Skeletal muscle satellite cell (primary cell): ENCODE measurements around the gene RABGGTA.

Experiments used
- H3K27me3 ChIP-seq: 2 replicates; pipeline ENCODE4 v1.7.0; 2013; ENCODE audit warnings: low read length; ENCODE audit not compliant: control insufficient read depth, insufficient read depth
- H3K36me3 ChIP-seq: 2 replicates; pipeline ENCODE4 v1.7.0; 2013; ENCODE audit warnings: mild to moderate bottlenecking, control low read depth, low read length; ENCODE audit not compliant: insufficient read depth
- H3K4me1 ChIP-seq: 2 replicates; pipeline ENCODE4 v1.7.0; 2013; ENCODE audit warnings: low read length; ENCODE audit not compliant: control insufficient read depth, insufficient read depth
- H3K4me2 ChIP-seq: 2 replicates; pipeline ENCODE4 v1.7.0; 2013; ENCODE audit warnings: mild to moderate bottlenecking, low read length
- H3K4me3 ChIP-seq: 2 replicates; pipeline ENCODE4 v1.7.0; 2013; ENCODE audit warnings: low read length
- H3K9ac ChIP-seq: 2 replicates; pipeline ENCODE4 v1.7.0; 2013; ENCODE audit warnings: mild to moderate bottlenecking, low read depth, low read length, moderate library complexity
- H3K9me3 ChIP-seq: replicated peaks from 2 replicates; pipeline ENCODE4 v1.7.0; 2013; ENCODE audit warnings: mild to moderate bottlenecking, control low read depth, low read length

The RABGGTA gene

DNA sequence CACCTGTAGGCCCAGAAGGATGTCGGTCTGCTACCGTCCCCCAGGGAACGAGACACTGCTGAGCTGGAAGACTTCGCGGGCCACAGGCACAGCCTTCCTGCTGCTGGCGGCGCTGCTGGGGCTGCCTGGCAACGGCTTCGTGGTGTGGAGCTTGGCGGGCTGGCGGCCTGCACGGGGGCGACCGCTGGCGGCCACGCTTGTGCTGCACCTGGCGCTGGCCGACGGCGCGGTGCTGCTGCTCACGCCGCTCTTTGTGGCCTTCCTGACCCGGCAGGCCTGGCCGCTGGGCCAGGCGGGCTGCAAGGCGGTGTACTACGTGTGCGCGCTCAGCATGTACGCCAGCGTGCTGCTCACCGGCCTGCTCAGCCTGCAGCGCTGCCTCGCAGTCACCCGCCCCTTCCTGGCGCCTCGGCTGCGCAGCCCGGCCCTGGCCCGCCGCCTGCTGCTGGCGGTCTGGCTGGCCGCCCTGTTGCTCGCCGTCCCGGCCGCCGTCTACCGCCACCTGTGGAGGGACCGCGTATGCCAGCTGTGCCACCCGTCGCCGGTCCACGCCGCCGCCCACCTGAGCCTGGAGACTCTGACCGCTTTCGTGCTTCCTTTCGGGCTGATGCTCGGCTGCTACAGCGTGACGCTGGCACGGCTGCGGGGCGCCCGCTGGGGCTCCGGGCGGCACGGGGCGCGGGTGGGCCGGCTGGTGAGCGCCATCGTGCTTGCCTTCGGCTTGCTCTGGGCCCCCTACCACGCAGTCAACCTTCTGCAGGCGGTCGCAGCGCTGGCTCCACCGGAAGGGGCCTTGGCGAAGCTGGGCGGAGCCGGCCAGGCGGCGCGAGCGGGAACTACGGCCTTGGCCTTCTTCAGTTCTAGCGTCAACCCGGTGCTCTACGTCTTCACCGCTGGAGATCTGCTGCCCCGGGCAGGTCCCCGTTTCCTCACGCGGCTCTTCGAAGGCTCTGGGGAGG lies 39.5 kb upstream of the RABGGTA start, which contains the start of gene LTB4R:
TSS of gene LTB4R (plus strand) at position 857 of the 959 bp plus-strand sequence. CDS start 4,150 bp downstream, outside the sequence.
- Histone ChIP-seq H3K9ac (no peak within 1 kb of the TSS), H3K27me3 (no peaks in the 10 kb centered on the region), H3K4me1 (peaks cover 16% of the 10 kb centered on the region), H3K36me3 (peaks cover 9% of the 10 kb centered on the region), H3K4me3 (no peak within 1 kb of the TSS), H3K9me3 (no peaks in the 10 kb centered on the region), H3K4me2 (peak within 1 kb of the TSS; percentile 75)

DNA sequence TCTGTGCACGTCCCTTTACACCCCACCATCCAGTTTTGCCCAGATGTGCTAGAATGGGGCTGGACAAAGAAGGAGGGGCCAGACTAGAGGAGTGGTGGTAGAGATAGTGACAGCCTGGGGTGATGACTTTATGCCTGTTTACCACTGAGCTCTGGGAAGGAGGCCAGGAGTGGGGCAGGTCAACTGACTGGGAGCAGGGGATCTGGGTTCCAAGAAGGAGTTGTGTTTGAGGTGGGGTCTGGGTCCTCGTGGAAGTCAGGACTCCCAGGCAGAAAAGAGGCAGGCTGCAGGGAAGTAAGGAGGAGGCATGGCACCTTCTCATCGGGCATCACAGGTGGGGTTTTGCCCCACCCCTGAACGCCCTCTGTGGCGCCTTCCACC lies 38.9 kb upstream of the RABGGTA start:
- no peak overlapping the region for H3K9ac ChIP-seq

GRCh38 chr14:24309538-24310264 lies 38.3 kb upstream of the RABGGTA start, which contains the start of gene LTB4R2:
Gene LTB4R2, plus strand, starts transcription at chr14:24310140. Its CDS starts 525 bp downstream, at chr14:24310665.
- H3K4me1 ChIP-seq: peaks cover 15% of the 10 kb centered on the region
- H3K4me3 ChIP-seq: no peak within 1 kb of the TSS
- no peak within 1 kb of the TSS for H3K9ac ChIP-seq
- H3K27me3 ChIP-seq: no peaks in the 10 kb centered on the region
- H3K4me2 ChIP-seq: peak within 1 kb of the TSS; percentile 75
- peaks cover 22% of the 10 kb centered on the region for H3K36me3 ChIP-seq
- no peaks in the 10 kb centered on the region for H3K9me3 ChIP-seq

More for the DNA sequence above, 38.9 kb upstream of the RABGGTA start:
- Histone ChIP-seq H3K4me1 (peaks cover 15% of the 10 kb centered on the region), H3K9me3 (no peaks in the 10 kb centered on the region), H3K36me3 (peaks cover 16% of the 10 kb centered on the region), H3K4me2 (peak overlapping the region; percentile 75), H3K4me3 (no peak overlapping the region), H3K27me3 (no peaks in the 10 kb centered on the region)

DNA sequence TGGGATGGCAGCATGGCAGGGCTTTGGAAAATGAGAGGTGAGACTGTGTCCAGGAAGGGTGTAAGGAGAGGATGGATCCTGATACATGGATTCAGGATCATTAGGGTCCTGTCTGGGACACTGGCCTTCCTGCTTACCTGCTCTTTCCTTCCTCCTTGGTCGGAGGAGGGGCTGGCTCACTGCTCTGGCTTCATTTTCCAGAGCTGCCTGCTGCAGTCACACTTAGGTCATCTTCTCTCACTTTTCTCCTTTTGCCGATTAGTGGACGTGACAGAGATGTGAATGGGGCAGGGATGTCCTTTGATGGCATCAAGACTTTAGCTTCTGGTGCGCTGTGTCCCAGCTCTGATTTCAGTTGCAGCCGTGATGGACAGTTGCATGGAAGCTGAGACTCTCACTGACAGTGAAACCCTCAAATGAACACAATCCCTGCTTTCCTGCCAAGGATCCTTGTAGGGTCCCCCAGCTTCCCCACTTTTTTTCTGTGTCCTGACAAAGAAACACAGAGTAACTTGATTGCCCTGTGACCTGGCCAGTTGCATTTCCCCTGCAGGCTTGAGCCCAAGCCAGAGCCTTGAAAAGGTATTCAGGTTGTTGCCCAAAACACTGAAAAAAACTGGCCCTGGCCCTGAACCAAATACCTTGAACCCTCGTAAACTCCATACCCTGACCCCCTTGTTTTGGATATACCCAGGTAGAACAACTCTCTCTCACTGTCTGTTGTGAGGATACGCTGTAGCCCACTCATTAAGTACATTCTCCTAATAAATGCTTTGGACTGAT lies 37.1 kb upstream of the RABGGTA start:
- no peaks in the 10 kb centered on the region for H3K9me3 ChIP-seq
- no peaks in the 10 kb centered on the region for H3K27me3 ChIP-seq
- peaks cover 15% of the 10 kb centered on the region for H3K4me1 ChIP-seq
- H3K4me3 ChIP-seq: no peak overlapping the region
- H3K36me3 ChIP-seq: peaks cover 33% of the 10 kb centered on the region
- no peak overlapping the region for H3K4me2 ChIP-seq
- H3K9ac ChIP-seq: no peak overlapping the region

- Histone ChIP-seq H3K9me3 (no peaks in the 10 kb centered on the region), H3K27me3 (no peaks in the 10 kb centered on the region), H3K4me1 (peaks cover 15% of the 10 kb centered on the region), H3K9ac (no peak within 1 kb of the TSS), H3K4me2 (no peak within 1 kb of the TSS), H3K36me3 (peaks cover 39% of the 10 kb centered on the region), H3K4me3 (no peak within 1 kb of the TSS)
These were observed 36.4 kb upstream of the RABGGTA start, which contains the start of gene CIDEB for GRCh38 chr14:24307575-24308341. Gene CIDEB, minus strand, starts transcription at chr14:24307977. Its CDS starts 119 bp downstream, at chr14:24307858.

GRCh38 chr14:24307156-24307574 lies 35.8 kb upstream of the RABGGTA start:
- H3K4me3 ChIP-seq: no peak overlapping the region
- H3K9me3 ChIP-seq: no peaks in the 10 kb centered on the region
- no peak overlapping the region for H3K9ac ChIP-seq
- peaks cover 15% of the 10 kb centered on the region for H3K4me1 ChIP-seq
- H3K36me3 ChIP-seq: peaks cover 45% of the 10 kb centered on the region
- H3K27me3 ChIP-seq: no peaks in the 10 kb centered on the region
- H3K4me2 ChIP-seq: no peak overlapping the region

DNA sequence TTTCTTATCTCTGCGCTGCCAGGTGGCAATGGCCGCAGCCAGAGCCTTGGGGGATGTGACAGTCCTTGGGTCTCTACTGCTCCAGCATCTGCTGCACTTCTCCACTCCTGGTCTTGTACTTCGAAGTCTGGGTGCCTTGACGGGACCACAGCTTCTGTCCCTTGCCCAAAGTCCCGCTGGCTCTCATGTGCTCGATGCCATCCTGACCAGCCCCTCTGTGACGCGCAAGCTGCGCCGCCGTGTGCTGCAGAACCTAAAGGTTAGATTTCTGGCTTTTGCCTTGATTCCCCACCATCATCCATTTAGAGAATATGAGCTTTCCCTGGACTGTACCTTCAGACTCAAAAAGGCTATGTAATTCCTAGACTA lies 32.6 kb upstream of the RABGGTA start:
- Histone ChIP-seq H3K4me3 (no peak overlapping the region), H3K4me1 (peaks cover 9% of the 10 kb centered on the region), H3K4me2 (no peak overlapping the region), H3K36me3 (peaks cover 52% of the 10 kb centered on the region), H3K9ac (no peak overlapping the region), H3K9me3 (no peaks in the 10 kb centered on the region), H3K27me3 (no peaks in the 10 kb centered on the region)

GRCh38 chr14:24300326-24300980 lies 29.1 kb upstream of the RABGGTA start:
- no peaks in the 10 kb centered on the region for H3K27me3 ChIP-seq
- H3K4me1 ChIP-seq: peaks cover 19% of the 10 kb centered on the region
- H3K4me3 ChIP-seq: peak overlapping the region; percentile 98
- no peaks in the 10 kb centered on the region for H3K9me3 ChIP-seq
- peak overlapping the region; percentile 99 for H3K4me2 ChIP-seq
- peaks cover 50% of the 10 kb centered on the region for H3K36me3 ChIP-seq
- peak overlapping the region; percentile 91 for H3K9ac ChIP-seq

DNA sequence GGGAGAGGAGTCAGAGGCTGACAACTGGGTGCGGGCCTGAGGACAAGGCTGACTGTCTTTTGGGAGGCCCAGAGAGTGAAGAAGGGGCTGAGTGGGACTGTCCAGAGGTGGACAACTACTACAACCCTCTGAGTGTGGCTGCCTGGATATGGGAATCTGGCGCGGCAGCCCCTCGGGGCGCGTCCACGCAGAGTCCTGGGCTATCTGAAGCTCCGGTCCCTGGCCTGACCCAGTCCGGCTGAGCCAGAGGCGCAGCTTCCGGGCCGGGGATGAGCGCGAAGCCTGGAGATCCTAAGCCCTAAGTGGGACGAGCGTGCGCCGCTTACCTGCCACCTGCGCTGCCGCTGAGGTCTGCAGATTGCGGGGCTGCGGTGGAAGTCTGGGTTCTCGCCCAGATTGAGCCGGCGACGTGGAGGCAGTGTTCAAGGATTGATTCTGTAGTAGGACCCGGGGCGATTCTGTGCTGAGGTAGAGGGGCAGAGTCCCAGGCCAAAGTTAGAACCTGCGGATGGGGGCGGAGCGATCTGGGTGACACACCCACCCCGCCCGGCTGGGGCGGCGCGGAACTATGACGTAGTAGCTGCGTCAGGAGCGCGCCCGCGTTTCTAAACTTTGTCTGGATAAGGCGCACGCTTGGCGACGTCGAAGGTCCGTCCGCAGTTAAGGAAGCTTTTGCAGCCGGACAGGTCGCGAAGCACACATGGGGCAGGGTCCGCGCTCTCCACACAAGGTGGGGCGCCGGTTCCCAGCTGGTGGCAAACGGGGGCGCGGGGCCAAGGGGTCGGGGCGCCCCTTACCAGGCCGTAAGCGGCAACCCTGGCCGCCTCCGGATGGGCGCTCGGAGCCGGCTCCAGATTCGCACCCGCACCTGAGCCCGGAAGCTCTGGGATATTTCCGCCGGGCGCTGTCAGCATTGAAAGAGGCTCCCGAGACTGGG lies 28.1 kb upstream of the RABGGTA start, which contains the start of the genes DHRS1 and NOP9:
TSS of gene DHRS1 (minus strand) at position 526 of the 937 bp plus-strand sequence. CDS start 674 bp downstream, outside the sequence.
TSS of gene NOP9 (plus strand) at position 596 of the 937 bp plus-strand sequence. CDS start at position 701, 105 bp downstream.
- Histone ChIP-seq H3K4me1 (peaks cover 19% of the 10 kb centered on the region), H3K9ac (peak within 1 kb of the TSS; percentile 91), H3K4me3 (peak within 1 kb of the TSS; percentile 98), H3K36me3 (peaks cover 41% of the 10 kb centered on the region), H3K9me3 (no peaks in the 10 kb centered on the region), H3K4me2 (peak within 1 kb of the TSS; percentile 99), H3K27me3 (no peaks in the 10 kb centered on the region)
